ENCODE measurements around the gene ANP32B. TPM values are rescaled to one million over a fixed set of nuclear protein-coding genes. Genes with fewer than 3 reads are reported as not detected.

ANP32B gene
- total RNA-seq, 1 donor from 2014 or later, result 19.6 TPM

- no peak overlapping the region for H3K9ac ChIP-seq
- H2AFZ ChIP-seq (replicated peaks), result no peak overlapping the region
- H3K27ac Mint-ChIP-seq, result no peak overlapping the region
- peaks cover 35% of the 10 kb centered on the region for H3K27me3 ChIP-seq
- no peak for DNase-seq (ENCODE audit: low spot score)
- no peaks in the 10 kb centered on the region for H3K9me3 ChIP-seq (ENCODE audit: low read depth)
- peaks cover 11% of the 10 kb centered on the region for H3K4me1 Mint-ChIP-seq
- no peaks in the 10 kb centered on the region for H3K79me2 ChIP-seq (ENCODE audit: low read depth)
- no peaks in the 10 kb centered on the region for H3F3A ChIP-seq (ENCODE audit: low read depth)
- no peak for TF ChIP-seq CTCF (IDR thresholded peaks at IDR 0.05)
- H3K27me3 Mint-ChIP-seq (ENCODE audit: insufficient read depth, low read depth), result peaks cover 6% of the 10 kb centered on the region
- no peak overlapping the region for H3K4me3 ChIP-seq
- H3K36me3 Mint-ChIP-seq, result no peaks in the 10 kb centered on the region
- no peaks in the 10 kb centered on the region for H3K36me3 ChIP-seq
- no peak overlapping the region for H3K4me2 ChIP-seq
- no peaks in the 10 kb centered on the region for H3K9me3 Mint-ChIP-seq
- peak overlapping the region; percentile 24 for H3K4me3 Mint-ChIP-seq
- no peaks in the 10 kb centered on the region for H3K4me1 ChIP-seq
- H4K20me1 ChIP-seq (ENCODE audit: low read depth), result no peaks in the 10 kb centered on the region
- H3K27ac ChIP-seq, result no peak overlapping the region
Measured at GRCh38 chr9:98054376-98054951, 71.3 kb downstream of the ANP32B start.

DNA sequence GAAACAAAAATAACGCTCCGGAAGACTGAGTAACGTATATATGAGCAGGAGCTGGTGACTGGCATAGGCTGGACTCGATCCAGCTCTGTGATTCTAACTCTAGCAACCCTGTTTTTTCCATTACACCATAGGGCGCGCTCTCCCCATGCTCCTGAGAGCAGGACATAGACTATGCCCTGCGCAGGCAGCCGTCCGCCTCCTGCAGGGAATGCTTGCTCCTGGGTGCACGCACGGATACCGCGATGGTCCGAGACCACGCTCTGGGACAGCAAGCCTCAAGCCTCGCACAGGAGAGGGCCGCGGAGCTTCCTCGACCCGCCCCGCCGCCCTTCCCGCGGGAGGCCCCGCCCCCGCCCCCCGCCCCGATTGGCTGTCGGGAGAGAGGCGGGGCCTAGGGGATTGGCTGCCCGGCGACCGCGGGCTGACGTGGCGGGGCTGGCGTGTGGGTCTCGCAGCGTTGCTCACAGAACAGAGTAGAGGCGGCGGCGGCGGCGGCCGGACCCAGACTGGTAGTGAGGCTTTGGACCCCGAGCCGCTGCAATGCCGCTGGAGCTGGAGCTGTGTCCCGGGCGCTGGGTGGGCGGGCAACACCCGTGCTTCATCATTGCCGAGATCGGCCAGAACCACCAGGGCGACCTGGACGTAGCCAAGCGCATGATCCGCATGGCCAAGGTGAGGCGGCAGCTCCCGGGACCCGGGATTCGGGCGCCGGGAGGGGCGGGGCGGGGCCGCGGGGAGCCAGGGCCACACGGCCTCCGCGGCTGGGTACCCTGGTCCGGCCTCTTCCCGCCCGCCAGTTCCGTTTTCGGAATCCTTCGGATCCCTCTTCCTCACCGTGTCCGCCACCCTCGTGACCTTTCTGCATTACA, 73.4 kb downstream of the ANP32B start, which contains the start of gene NANS:
Gene NANS, plus strand, starts transcription at position 464 of the 869 bp plus-strand sequence. Its CDS starts 77 bp downstream, at position 541.
- Histone ChIP-seq H4K20me1 (ENCODE audit: low read depth) (no peaks in the 10 kb centered on the region), H3K4me2 (peak within 1 kb of the TSS; percentile 84), H3K79me2 (ENCODE audit: low read depth) (no peaks in the 10 kb centered on the region), H3K4me1 (no peaks in the 10 kb centered on the region), H3K9me3 (ENCODE audit: low read depth) (no peaks in the 10 kb centered on the region), H3K27me3 (peaks cover 35% of the 10 kb centered on the region), H3K27ac (no peak within 1 kb of the TSS), H3K36me3 (no peaks in the 10 kb centered on the region), H3K4me3 (peak within 1 kb of the TSS; percentile 63), H2AFZ (replicated peaks) (peak within 1 kb of the TSS; percentile 97), H3K9ac (no peak within 1 kb of the TSS), H3F3A (ENCODE audit: low read depth) (no peaks in the 10 kb centered on the region)
- no peak for TF ChIP-seq EZH2phosphoT487 (IDR thresholded peaks at IDR 0.05)
- TF ChIP-seq CTCF (IDR thresholded peaks at IDR 0.05), result no peak
- no peak for TF ChIP-seq EZH2 (IDR thresholded peaks at IDR 0.05)
- H3K9me3 Mint-ChIP-seq, result no peaks in the 10 kb centered on the region
- peak within 1 kb of the TSS; percentile 97 for H3K4me3 Mint-ChIP-seq
- peak within 1 kb of the TSS; percentile 75 for H3K27ac Mint-ChIP-seq
- peaks cover 11% of the 10 kb centered on the region for H3K4me1 Mint-ChIP-seq
- peak; percentile 96 for DNase-seq (ENCODE audit: low spot score)
- H3K36me3 Mint-ChIP-seq, result peaks cover 2% of the 10 kb centered on the region
- H3K27me3 Mint-ChIP-seq (ENCODE audit: insufficient read depth, low read depth), result peaks cover 6% of the 10 kb centered on the region

- Histone ChIP-seq H2AFZ (replicated peaks) (peak overlapping the region; percentile 91), H3K36me3 (no peaks in the 10 kb centered on the region)
- DNase-seq (ENCODE audit: low spot score), result peak; percentile 4
Measured at GRCh38 chr9:98057138-98057799, 74.1 kb downstream of the ANP32B start.

More at GRCh38 chr9:98057138-98057799, 74.1 kb downstream of the ANP32B start:
- Mint-ChIP-seq H3K27ac (peak overlapping the region; percentile 75), H3K36me3 (peaks cover 2% of the 10 kb centered on the region), H3K4me1 (peaks cover 11% of the 10 kb centered on the region), H3K27me3 (ENCODE audit: insufficient read depth, low read depth) (peaks cover 6% of the 10 kb centered on the region), H3K4me3 (peak overlapping the region; percentile 97), H3K9me3 (no peaks in the 10 kb centered on the region)
- no peaks in the 10 kb centered on the region for H3K79me2 ChIP-seq (ENCODE audit: low read depth)
- peak; percentile 45 for TF ChIP-seq EZH2phosphoT487 (IDR thresholded peaks at IDR 0.05)
- TF ChIP-seq CTCF (IDR thresholded peaks at IDR 0.05), result no peak
- TF ChIP-seq EZH2 (IDR thresholded peaks at IDR 0.05), result peak; percentile 39
- peak overlapping the region; percentile 63 for H3K4me3 ChIP-seq
- no peaks in the 10 kb centered on the region for H3F3A ChIP-seq (ENCODE audit: low read depth)
- peaks cover 35% of the 10 kb centered on the region for H3K27me3 ChIP-seq
- H3K9me3 ChIP-seq (ENCODE audit: low read depth), result no peaks in the 10 kb centered on the region
- peak overlapping the region; percentile 84 for H3K4me2 ChIP-seq
- H3K4me1 ChIP-seq, result no peaks in the 10 kb centered on the region
- no peak overlapping the region for H3K9ac ChIP-seq
- H3K27ac ChIP-seq, result no peak overlapping the region
- no peaks in the 10 kb centered on the region for H4K20me1 ChIP-seq (ENCODE audit: low read depth)
